ENCODE data around the gene TOM1L1. TPM values are rescaled to one million over a fixed set of nuclear protein-coding genes. Genes with fewer than 3 reads are reported as not detected.

TOM1L1 gene
- total RNA-seq, 2 experiments from 2014 or later, result 0.66 TPM; not detected in 1

DNA sequence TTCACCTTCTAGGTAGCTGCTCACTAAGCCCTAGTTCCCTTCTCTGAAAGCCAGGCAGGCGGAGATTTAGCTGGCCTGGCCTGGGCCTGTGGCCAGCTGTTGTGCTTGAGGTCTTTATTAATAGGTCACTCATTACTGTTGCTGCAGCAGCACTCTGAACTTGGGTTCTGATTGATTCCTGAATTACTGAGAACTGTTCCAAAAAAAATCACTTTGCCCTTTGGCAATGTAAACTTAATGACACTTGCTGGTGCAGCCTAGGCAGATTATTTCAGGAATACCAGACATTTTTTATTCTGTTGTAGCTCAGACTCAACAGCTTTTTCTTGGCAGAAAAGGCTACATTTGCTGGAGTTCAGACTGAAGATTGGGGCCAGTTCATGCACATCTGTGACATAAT is 2.7 kb downstream of the TOM1L1 start:
- Mint-ChIP-seq H3K27ac (no peak overlapping the region), H3K4me1 (peaks cover 7% of the 10 kb centered on the region), H3K36me3 (no peaks in the 10 kb centered on the region), H3K4me3 (no peak overlapping the region), H3K9me3 (ENCODE audit: low read depth) (no peaks in the 10 kb centered on the region), H3K27me3 (peaks cover 37% of the 10 kb centered on the region)
- DNase-seq (no peak), ATAC-seq (no peak)
- CTCF ChIA-PET, result no interaction called here

DNA sequence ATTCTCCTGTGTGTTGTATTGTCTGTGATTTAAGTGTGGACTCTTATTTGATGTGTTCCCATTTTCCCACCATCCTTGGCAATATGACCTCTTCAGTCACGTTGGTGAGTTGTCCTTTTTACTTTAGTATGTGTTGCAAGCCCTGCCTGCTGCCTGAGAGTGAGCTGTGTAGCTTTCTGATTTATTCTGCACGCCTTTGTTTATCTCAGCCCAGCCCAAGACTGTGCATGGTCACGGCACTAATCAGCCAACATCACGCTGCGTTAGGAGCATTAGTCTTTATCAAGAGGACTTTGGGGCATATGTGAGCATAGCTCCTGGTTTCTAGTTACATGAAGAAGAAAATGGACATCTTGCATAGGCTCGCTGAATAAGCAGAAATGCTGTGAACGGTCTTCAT is 6.0 kb downstream of the TOM1L1 start:
- H3K36me3 Mint-ChIP-seq, result no peaks in the 10 kb centered on the region
- no peaks in the 10 kb centered on the region for H3K4me1 Mint-ChIP-seq
- H3K27ac Mint-ChIP-seq, result no peak overlapping the region
- CTCF ChIA-PET, result no interaction called here
- no peak for DNase-seq
- no peak for ATAC-seq
- H3K4me3 Mint-ChIP-seq, result no peak overlapping the region
- no peaks in the 10 kb centered on the region for H3K9me3 Mint-ChIP-seq (ENCODE audit: low read depth)
- peaks cover 8% of the 10 kb centered on the region for H3K27me3 Mint-ChIP-seq

DNA sequence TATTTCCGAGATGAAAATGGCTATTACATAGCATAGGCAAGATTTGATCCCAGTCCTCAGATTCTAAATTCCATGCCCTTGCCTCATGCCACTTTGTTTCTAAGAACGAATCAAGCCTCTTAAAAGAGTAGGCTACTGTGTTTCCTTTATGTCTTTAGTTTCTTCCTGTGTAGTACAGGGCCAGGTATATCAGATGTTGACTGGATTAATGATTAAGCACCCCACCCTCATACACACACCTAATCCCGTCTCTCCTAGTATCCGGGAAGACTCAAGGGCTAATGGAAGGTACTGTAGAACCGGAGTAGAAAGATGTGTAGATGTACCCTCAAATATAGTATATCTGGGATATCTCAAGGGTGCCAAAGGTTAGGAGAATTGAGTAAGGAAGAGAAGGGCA is 6.7 kb downstream of the TOM1L1 start:
- peaks cover 2% of the 10 kb centered on the region for H3K27me3 Mint-ChIP-seq
- ATAC-seq (no peak), DNase-seq (no peak)
- H3K36me3 Mint-ChIP-seq, result no peaks in the 10 kb centered on the region
- no peak overlapping the region for H3K4me3 Mint-ChIP-seq
- no peak overlapping the region for H3K27ac Mint-ChIP-seq
- H3K9me3 Mint-ChIP-seq (ENCODE audit: low read depth), result no peaks in the 10 kb centered on the region
- CTCF ChIA-PET, result no interaction called here
- no peaks in the 10 kb centered on the region for H3K4me1 Mint-ChIP-seq

DNA sequence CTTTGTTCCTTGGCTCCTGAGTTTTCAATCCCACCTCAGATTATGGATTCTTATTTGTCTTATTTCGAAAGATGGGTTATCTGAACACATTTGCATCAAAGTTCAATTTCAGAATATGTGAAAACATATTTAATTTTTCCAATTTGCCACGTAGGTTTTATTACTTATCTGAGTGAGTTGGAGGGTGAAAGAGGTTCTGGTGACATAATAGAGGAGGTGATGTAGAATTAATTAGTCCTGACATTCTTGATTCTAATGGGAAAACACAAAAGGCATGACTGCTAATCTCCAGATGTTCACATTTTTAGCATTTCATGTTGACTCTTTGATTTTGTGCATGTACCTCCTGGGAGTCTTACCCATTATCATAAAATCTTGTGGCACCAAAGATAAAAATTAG is 9.1 kb downstream of the TOM1L1 start:
- no peaks in the 10 kb centered on the region for H3K9me3 Mint-ChIP-seq (ENCODE audit: low read depth)
- CTCF ChIA-PET, result no interaction called here
- H3K36me3 Mint-ChIP-seq, result no peaks in the 10 kb centered on the region
- DNase-seq (no peak), ATAC-seq (no peak)
- H3K4me3 Mint-ChIP-seq, result no peak overlapping the region
- no peaks in the 10 kb centered on the region for H3K4me1 Mint-ChIP-seq
- no peak overlapping the region for H3K27ac Mint-ChIP-seq
- peaks cover 3% of the 10 kb centered on the region for H3K27me3 Mint-ChIP-seq

DNA sequence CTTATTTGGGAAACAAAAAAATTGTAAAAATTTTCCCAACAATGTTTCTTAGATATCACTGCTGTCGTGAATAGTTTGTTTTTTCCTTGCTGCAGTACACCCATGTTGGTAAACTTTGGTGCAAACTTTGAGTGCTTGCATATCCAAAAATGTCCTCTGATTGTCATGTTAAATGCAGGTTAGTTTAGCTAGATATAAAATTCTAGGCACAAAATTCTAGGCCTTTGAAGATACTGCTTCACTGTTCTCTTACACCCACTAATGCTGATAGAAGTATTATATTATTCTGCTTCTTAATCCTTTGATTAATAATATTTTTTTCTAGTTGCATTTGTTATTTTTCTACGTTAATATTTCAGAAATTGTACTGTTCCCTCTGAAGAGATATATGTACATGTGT is 16.1 kb downstream of the TOM1L1 start:
- CTCF ChIA-PET, result no interaction called here
- Mint-ChIP-seq H3K4me1 (no peaks in the 10 kb centered on the region), H3K27me3 (peaks cover 7% of the 10 kb centered on the region), H3K27ac (no peak overlapping the region), H3K9me3 (ENCODE audit: low read depth) (no peaks in the 10 kb centered on the region), H3K4me3 (no peak overlapping the region), H3K36me3 (peaks cover 1% of the 10 kb centered on the region)
- DNase-seq, result no peak
- ATAC-seq, result no peak

DNA sequence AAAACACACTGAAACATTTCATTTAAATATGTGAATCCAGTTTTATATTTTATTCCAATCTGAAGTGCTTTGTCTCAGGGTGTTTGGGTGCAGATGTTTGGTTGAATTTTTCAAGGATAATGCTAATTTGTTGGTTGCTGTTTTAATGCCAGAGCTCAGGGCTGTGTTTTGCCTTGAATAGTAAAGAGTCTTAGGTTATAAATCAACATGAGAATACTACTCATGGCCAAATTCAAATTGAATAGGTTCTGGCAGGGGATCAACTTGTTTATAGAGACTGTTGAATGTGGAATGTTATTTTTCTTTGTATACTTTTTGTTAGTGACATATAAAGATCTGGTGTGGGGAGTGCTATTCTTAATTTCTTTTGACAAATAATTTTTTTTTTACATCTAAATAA is 18.8 kb downstream of the TOM1L1 start:
- Mint-ChIP-seq H3K27ac (no peak overlapping the region), H3K4me3 (no peak overlapping the region), H3K36me3 (peaks cover 1% of the 10 kb centered on the region), H3K4me1 (no peaks in the 10 kb centered on the region), H3K27me3 (peaks cover 7% of the 10 kb centered on the region), H3K9me3 (ENCODE audit: low read depth) (no peaks in the 10 kb centered on the region)
- CTCF ChIA-PET, result no interaction called here
- ATAC-seq (no peak), DNase-seq (no peak)

DNA sequence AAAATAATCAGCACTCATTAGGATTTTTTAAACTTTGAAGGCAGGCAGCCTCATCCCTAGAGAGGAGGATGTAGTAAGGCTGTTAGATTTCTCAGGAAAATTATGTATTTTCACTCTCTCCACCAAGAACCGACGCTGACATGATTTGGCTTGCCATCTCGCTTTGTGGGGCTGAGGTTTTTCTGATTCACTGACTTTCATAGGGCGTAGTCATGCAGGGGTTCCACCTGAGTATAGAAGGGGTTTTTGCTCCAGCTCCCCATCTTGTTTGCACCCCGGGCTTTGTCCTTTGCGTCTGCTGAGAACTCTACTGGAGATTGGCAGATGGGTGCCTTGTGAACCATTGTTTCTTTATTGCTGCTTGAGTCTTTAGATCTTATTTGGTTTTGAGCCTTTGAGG is 20.2 kb downstream of the TOM1L1 start:
- H3K27ac Mint-ChIP-seq, result no peak overlapping the region
- peaks cover 1% of the 10 kb centered on the region for H3K36me3 Mint-ChIP-seq
- H3K9me3 Mint-ChIP-seq (ENCODE audit: low read depth), result no peaks in the 10 kb centered on the region
- no peaks in the 10 kb centered on the region for H3K4me1 Mint-ChIP-seq
- ATAC-seq (no peak), DNase-seq (no peak)
- CTCF ChIA-PET, result no interaction called here
- H3K27me3 Mint-ChIP-seq, result peaks cover 7% of the 10 kb centered on the region
- H3K4me3 Mint-ChIP-seq, result no peak overlapping the region

DNA sequence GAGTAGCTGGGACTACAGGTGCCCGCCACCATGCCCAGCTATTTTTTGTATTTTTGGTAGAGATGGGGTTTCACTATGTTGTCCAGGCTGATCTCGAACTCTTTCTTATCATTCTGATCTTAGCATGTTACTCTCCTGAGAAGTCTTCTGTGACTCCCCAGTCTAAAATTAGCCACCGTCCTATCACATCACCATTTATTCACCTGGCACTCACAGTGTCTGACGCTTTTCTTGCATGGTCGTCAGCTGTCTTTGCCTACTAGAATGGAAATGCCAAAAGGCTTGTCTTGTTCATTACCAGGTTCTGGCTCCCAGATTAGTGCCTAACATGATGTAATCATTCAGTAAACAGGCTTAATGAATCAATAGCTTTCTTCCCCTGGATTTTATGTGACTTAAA is 23.8 kb downstream of the TOM1L1 start:
- ATAC-seq (no peak), DNase-seq (no peak)
- CTCF ChIA-PET, result no interaction called here
- Mint-ChIP-seq H3K27ac (no peak overlapping the region), H3K4me3 (no peak overlapping the region), H3K4me1 (peaks cover 3% of the 10 kb centered on the region), H3K36me3 (no peaks in the 10 kb centered on the region), H3K9me3 (ENCODE audit: low read depth) (no peaks in the 10 kb centered on the region), H3K27me3 (peaks cover 22% of the 10 kb centered on the region)

DNA sequence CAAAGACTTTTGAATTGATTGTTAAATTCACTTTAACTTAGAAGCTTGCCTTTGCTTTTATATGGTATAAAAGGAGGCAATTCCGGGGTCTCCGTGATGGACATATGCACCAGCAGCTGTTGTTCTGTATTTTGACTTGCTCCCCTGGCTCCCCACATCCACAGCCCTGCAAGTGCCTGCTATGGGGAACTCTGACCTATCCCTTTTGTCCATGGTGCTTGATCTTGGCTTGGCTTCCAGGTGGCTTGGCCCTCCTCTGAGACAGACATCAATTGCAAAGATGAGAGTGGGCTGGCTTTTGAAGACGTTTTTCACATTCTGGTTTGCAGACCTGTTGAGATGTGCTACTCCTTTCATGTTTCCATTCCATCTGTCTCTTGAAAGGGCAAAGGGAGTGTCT is 26.9 kb downstream of the TOM1L1 start:
- Mint-ChIP-seq H3K27me3 (peaks cover 21% of the 10 kb centered on the region), H3K36me3 (no peaks in the 10 kb centered on the region)
- CTCF ChIA-PET, result no interaction called here

DNA sequence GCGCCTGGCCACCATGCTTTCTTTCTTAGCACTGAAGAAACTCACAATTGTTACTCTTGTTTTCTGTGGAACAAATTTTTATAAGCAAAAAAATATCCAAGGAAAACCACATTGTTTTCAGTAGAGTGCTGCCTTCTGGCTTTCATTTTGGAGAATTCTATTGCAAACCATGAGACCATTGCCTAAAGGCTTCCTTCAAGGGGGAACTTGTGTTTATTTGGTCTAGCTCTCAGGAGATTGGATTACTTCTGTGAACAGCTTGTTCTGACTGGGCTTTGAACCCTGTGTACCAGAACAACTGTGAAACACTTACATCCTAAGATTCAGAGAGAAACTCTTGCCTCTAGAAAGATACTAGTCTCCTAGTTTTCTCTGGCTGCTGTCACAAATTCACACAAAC is 32.1 kb downstream of the TOM1L1 start:
- no peak overlapping the region for H3K27ac Mint-ChIP-seq
- CTCF ChIA-PET, result no interaction called here
- H3K4me1 Mint-ChIP-seq, result peaks cover 3% of the 10 kb centered on the region
- DNase-seq (no peak), ATAC-seq (no peak)
- no peak overlapping the region for H3K4me3 Mint-ChIP-seq
- no peaks in the 10 kb centered on the region for H3K36me3 Mint-ChIP-seq
- H3K9me3 Mint-ChIP-seq (ENCODE audit: low read depth), result no peaks in the 10 kb centered on the region
- H3K27me3 Mint-ChIP-seq, result peaks cover 21% of the 10 kb centered on the region

More for the DNA sequence above, 26.9 kb downstream of the TOM1L1 start:
- Mint-ChIP-seq H3K4me1 (peaks cover 3% of the 10 kb centered on the region), H3K4me3 (no peak overlapping the region), H3K27ac (no peak overlapping the region), H3K9me3 (ENCODE audit: low read depth) (no peaks in the 10 kb centered on the region)
- no peak for ATAC-seq
- no peak for DNase-seq

DNA sequence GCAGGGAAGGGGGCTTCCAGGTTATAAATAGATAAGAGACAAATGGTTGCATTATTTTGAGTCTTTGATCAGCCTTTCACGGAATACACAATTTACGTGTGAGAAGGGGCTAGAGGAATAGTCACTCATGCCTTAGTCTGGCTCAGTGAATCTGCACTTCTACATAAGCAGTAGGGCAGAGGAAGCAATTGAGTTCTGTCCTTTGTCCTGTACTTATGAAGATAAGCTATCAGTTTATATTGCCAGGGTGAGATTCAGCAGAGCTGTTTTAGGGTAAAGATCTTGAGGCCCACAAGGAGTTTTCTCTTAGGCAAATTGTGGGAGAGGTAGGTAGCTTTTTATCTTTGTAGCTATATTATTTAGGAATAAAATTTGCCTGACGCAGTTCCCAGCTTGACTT is 33.3 kb downstream of the TOM1L1 start:
- Mint-ChIP-seq H3K27me3 (peaks cover 14% of the 10 kb centered on the region), H3K4me3 (no peak overlapping the region), H3K36me3 (no peaks in the 10 kb centered on the region), H3K9me3 (ENCODE audit: low read depth) (no peaks in the 10 kb centered on the region), H3K27ac (no peak overlapping the region), H3K4me1 (peaks cover 1% of the 10 kb centered on the region)
- CTCF ChIA-PET, result no interaction called here
- ATAC-seq, result no peak
- DNase-seq, result no peak

DNA sequence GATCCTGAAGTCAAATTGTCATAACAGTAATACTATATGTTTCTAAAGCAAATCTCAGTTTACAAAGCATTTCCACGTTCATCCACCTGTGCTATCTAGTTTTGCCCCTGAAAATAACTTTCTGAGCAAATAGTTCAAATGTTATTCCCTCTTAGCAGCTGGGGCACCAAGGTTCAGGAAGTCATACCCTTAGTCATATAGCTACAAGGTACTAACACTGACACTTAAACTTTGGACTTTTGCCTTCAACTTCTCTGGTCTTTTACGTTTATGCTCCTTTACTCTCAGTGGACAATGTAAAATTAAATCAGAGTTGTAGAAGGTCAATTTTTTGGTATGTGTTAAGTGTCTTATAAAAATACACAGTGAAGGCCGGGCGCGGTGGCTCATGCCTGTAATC is 34.8 kb downstream of the TOM1L1 start:
- Mint-ChIP-seq H3K36me3 (no peaks in the 10 kb centered on the region), H3K27ac (no peak overlapping the region), H3K4me3 (no peak overlapping the region), H3K27me3 (peaks cover 12% of the 10 kb centered on the region), H3K4me1 (no peaks in the 10 kb centered on the region), H3K9me3 (ENCODE audit: low read depth) (no peaks in the 10 kb centered on the region)
- CTCF ChIA-PET, result no interaction called here
- ATAC-seq (no peak), DNase-seq (no peak)

DNA sequence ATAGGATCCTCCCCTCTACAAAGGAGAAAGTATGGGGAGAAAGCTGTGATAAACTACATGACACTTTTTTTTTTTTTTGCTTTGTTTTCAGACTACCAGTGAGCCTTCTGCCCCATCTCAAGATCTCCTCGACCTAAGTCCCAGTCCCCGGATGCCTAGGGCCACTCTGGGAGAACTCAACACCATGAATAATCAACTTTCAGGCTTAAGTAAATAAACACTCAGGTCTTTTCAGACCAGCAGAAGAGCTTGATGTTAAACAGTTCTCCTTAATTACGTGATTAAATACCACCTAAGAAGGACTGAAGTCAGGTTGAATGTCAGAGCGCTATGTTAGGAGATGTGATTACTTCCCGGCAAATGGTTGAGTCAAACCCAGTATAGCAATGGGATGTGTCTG is 36.4 kb downstream of the TOM1L1 start:
- Mint-ChIP-seq H3K27me3 (peaks cover 12% of the 10 kb centered on the region), H3K9me3 (ENCODE audit: low read depth) (no peaks in the 10 kb centered on the region), H3K36me3 (no peaks in the 10 kb centered on the region), H3K4me3 (no peak overlapping the region), H3K4me1 (no peaks in the 10 kb centered on the region), H3K27ac (no peak overlapping the region)
- CTCF ChIA-PET, result no interaction called here
- ATAC-seq (no peak), DNase-seq (no peak)

DNA sequence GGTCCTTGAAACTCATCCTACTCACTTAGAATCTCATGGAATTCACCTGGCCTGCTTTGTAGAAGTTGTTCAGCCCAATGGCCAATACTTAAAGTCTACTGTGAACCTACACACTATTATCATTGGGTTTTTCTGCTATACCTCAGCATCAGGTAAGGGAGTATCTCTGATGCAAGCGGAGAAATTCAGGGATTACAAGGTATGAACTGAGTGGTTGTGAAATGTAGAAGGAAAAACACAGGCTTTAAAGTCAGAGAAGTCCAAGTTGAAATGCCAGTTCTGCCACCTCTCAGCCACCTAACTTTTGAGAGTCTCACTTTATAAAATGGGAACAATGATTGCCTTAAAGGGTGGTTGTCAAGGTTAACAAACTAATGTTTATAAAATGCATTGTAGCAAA is 36.8 kb downstream of the TOM1L1 start:
- no peaks in the 10 kb centered on the region for H3K9me3 Mint-ChIP-seq (ENCODE audit: low read depth)
- CTCF ChIA-PET, result no interaction called here

DNA sequence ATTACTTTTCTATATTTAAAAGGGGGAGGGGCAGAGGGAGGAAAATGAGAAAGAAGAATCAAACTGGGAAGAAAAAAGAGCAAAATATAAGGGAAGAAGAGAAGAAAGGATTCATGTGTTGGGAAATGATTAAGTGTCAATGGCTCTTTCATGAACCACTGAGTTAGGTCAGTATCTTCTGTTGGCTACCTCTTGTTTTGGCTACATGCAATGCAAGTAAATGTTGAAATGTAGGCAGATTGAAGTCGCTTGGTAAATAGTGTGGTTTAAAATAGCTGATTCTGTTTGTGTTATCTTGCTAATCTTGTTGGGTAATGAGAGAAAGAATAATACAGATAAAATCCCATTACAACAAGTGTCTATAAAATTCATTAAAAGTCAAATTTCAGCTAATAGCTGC is 40.6 kb downstream of the TOM1L1 start:
- H3K36me3 Mint-ChIP-seq, result no peaks in the 10 kb centered on the region
- H3K4me1 Mint-ChIP-seq, result peaks cover 12% of the 10 kb centered on the region
- CTCF ChIA-PET, result no interaction called here
- ATAC-seq (no peak), DNase-seq (no peak)
- H3K4me3 Mint-ChIP-seq, result no peak overlapping the region
- H3K27ac Mint-ChIP-seq, result no peak overlapping the region
- no peaks in the 10 kb centered on the region for H3K9me3 Mint-ChIP-seq (ENCODE audit: low read depth)
- H3K27me3 Mint-ChIP-seq, result peaks cover 15% of the 10 kb centered on the region

More for the DNA sequence above, 36.8 kb downstream of the TOM1L1 start:
- no peak for DNase-seq
- H3K4me1 Mint-ChIP-seq, result no peaks in the 10 kb centered on the region
- H3K36me3 Mint-ChIP-seq, result no peaks in the 10 kb centered on the region
- H3K27me3 Mint-ChIP-seq, result peaks cover 12% of the 10 kb centered on the region
- no peak overlapping the region for H3K4me3 Mint-ChIP-seq
- H3K27ac Mint-ChIP-seq, result no peak overlapping the region
- ATAC-seq, result no peak

All from activated CD8-positive, alpha-beta memory T cell treated with anti-CD3 and anti-CD28 coated beads, Interleukin-2, amount 10 ng/mL, durations not matched to agents 7 days and 5 days (primary cell).